Testis (tissue), 2 donors: ENCODE results near the gene TSPAN2.

ENCODE experiments used
- CTCF ChIP-seq, 3 experiments: fragments of 450-650 bp in 2 of 3; fragments of 200-600 bp in 1 of 3; sonication (generic) in 1 of 3; IDR thresholded peaks; one replicate each; pipeline ENCODE4 v1.5.1; 2016 to 2019; ENCODE audit warnings: antibody characterized with exemption in 3 of 3, mild to moderate bottlenecking in 2 of 3, moderate library complexity in 1 of 3
- POLR2A ChIP-seq: fragments of 450-650 bp; IDR thresholded peaks from one replicate; pipeline ENCODE4 v1.6.1; 2017; ENCODE audit warnings: antibody characterized with exemption, mild to moderate bottlenecking, moderate library complexity

DNA sequence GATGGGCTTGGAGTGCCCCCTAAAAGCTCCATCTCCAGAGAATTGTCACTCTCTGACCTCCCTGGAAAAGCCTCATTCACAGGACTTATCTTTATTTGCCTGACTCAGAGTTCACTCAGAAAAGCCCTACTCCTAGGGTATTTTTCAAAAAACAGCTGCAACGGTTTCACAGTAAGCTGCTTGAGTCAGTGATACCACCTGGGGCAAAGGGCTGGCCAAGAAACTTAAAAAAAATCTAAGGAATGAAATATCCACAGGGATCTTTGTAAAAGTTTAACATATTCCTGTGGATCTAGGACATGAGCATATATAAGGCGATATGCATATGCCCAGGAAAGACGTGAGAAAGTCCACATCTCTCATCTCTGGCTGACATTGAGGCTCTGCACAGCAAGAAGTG lies 33.8 kb upstream of the TSPAN2 start:
- TF ChIP-seq CTCF (IDR thresholded peaks at IDR 0.05) (no peak), POLR2A (no peak)
